Choroid plexus epithelial cell (primary cell): ENCODE results near the gene ENOX1.

Experiments used
- DNase-seq: peaks from one replicate; pipeline ENCODE4 v3.0.0-alpha.2; 2010; ENCODE audit warnings: low read depth
- H3K4me3 ChIP-seq: 2 replicates; pipeline ENCODE4 v1.5.1; 2011; ENCODE audit warnings: low read depth, mild to moderate bottlenecking, control low read depth, low read length, moderate library complexity
- TF ChIP-seq, protein P1 (sequence below): conservative IDR thresholded peaks from 2 replicates; pipeline ENCODE4 v1.5.1; 2011; ENCODE audit warnings: low read depth, mild to moderate bottlenecking, control low read depth, inconsistent platforms, low read length, moderate library complexity

Gene ENOX1

DNA sequence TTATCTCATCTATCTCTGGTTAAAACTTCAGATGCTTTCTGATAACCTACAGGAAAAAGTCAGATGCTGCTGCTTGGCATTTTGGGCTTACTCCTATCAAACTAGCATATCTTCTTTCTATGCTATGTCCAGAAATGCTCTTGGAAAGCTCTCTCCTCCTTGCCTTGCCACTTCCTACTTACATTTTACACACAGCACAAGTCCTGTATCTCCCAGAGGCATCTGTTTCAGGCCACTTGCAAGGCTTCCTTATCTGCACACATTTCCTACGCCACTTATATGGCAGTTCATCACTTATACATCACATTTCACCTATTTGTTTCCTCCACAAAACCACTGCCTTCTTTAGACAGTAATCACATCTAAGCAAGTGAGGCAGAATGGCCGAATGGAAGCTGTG lies 543.1 kb downstream of the ENOX1 start:
- no peak for DNase-seq
- TF ChIP-seq, protein P1, sequence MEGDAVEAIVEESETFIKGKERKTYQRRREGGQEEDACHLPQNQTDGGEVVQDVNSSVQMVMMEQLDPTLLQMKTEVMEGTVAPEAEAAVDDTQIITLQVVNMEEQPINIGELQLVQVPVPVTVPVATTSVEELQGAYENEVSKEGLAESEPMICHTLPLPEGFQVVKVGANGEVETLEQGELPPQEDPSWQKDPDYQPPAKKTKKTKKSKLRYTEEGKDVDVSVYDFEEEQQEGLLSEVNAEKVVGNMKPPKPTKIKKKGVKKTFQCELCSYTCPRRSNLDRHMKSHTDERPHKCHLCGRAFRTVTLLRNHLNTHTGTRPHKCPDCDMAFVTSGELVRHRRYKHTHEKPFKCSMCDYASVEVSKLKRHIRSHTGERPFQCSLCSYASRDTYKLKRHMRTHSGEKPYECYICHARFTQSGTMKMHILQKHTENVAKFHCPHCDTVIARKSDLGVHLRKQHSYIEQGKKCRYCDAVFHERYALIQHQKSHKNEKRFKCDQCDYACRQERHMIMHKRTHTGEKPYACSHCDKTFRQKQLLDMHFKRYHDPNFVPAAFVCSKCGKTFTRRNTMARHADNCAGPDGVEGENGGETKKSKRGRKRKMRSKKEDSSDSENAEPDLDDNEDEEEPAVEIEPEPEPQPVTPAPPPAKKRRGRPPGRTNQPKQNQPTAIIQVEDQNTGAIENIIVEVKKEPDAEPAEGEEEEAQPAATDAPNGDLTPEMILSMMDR, result no peak
- H3K4me3 ChIP-seq, result no peak overlapping the region

DNA sequence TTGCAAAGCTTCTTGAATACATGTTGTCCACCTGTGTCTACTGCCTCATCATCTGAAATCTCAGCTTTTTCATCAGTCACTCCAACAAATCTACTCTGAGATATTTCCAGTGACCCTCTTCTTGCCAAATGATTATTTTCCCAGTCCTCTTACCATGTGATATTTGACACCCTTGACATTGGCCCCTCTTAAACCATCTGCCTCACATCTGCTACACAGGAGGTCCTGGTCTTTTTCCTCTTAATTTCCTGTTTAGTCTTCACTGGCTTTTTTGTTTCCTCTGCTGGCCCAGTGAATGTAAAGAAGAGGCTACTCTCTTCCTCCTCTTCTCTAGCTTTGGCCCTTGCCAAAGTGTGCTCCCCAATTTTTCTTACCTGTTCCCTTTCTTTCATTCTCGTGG lies 544.7 kb downstream of the ENOX1 start:
- TF ChIP-seq, protein P1, result no peak
- H3K4me3 ChIP-seq, result no peak overlapping the region
- DNase-seq, result peak; percentile 47

DNA sequence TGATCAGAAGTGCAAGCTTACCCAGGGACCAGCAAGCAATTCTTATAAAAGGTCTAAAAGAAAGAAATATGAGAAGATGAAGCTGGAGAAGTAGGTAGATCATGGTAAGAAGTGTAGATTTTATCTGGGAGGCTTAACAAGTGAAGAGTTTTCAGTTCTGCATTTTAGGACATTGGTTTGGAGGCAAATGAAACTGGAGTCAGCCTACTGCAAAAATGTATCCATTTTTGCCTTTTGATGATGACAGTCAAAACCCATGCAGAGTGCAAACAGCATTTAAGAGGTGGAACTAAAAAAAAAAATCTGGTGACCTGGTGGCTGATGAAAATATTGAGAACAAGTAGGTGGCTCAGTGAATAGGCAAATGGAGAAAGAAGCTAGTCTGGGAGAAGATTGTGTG lies 546.5 kb downstream of the ENOX1 start:
- DNase-seq, result no peak
- TF ChIP-seq, protein P1, result no peak
- H3K4me3 ChIP-seq, result no peak overlapping the region

DNA sequence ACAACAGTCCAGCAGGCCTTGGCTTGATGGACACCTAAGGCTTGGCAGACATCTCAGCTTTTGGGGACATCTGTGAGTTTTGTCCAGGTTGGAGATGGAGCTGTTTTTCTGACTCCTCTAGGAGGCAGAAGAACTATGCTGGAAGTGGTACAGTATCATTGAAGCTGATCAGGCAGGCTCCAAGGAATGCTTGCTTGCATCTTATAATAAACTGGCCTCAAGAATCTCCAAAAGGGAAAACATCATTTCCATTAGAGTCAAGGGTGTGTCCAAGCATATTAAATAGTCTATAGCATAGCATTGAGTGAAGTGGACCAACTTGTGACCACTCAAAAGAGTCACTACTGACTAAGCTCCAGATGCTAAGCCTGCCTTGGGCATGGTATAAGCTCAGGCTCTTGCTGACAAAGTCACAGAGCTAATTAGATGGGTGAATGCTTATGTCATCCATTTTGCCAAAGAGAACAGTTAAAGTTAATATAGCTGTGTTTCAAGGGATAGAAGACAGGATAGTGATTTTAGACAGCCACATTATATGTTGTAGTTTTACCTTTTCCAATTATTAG lies 547.4 kb downstream of the ENOX1 start:
- H3K4me3 ChIP-seq, result no peak overlapping the region
- no peak for DNase-seq
- TF ChIP-seq, protein P1, result peak; percentile 20

DNA sequence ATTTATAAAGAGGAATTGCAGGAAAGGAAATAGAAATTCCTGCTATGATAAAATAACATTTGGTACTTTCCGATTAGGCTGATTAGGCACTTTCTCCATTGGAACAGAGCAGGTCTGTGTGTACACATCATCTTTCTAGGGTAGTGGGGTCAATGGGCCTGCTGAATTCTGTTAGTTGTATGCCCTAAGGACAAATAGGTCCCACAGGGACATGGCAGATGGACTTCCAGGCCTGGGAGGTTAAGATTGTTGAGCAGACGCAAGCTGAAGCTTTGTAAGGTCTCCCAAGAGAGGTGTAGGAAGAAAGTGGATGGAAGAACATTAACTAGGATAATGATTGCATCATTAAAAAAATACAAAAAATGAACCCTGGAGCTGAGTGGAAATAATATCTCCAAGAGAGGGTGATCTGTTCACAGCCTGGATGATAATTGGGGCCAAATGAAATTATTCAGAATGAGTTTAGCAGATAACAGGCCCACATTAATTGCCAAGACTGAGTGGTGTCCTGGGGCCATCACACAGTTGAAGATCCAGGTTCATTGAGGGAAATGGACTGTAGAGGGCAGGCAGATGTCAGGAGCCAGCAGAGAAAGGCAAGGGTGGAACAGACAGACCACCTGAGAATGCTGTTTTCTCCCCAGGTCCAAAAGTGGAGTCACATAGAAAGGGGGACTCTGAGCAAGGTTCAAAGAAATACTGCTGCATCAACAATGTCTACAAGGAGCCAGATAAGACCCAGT lies 548.3 kb downstream of the ENOX1 start:
- DNase-seq, result no peak
- H3K4me3 ChIP-seq, result no peak overlapping the region
- TF ChIP-seq, protein P1, result no peak

DNA sequence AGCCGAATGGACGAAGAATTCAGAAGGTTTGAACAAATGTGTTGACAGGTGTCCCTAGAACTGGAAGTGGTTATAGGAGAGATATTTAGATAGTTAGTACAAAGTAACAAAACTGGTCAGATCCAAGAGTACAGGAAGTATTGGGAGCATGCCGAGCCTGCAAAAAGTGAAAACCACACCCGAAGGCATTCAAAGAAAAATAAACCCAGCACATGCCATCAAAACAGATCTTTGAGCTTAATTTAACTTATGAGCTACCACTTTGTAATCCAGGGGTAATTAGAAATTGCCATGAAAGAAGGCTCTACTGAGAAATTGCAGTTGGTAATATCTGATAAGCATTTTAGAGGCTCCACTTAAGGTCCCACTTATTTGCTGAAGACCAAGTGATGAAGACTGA lies 549.2 kb downstream of the ENOX1 start:
- no peak for DNase-seq
- no peak overlapping the region for H3K4me3 ChIP-seq
- TF ChIP-seq, protein P1, result no peak

DNA sequence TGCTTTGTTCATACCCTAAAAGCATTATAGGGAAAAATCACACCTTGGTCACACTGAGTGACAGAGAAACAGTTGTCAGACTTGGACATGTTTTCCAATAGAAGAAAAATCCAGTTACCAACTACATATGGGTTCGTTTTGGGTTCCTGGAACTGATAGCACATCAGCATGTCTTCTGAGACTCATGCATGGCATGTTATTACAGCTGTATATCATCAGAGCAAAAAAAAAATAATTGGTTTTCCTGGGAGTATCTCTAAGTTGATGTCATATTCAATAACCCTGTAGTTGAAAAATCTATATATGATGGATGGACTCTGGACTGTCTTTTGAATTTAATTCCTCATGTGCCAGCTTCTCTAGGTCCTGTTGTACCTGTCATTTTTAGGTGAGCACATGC lies 551.7 kb downstream of the ENOX1 start:
- no peak for DNase-seq
- H3K4me3 ChIP-seq, result no peak overlapping the region
- TF ChIP-seq, protein P1, result no peak
